A549 treated with CORT108297 at 1 μM for 4 hours (cell line): ENCODE data around the gene KIAA1328. TPM values are rescaled to one million over a fixed set of nuclear protein-coding genes. Genes with fewer than 3 reads are reported as not detected.

Experiments used
- total RNA-seq: library from RNA; stranded (reverse); fragments of 200-300 nt; extraction: Qiagen RNA extraction; gene quantifications from 5 replicates; pipeline ENCODE4 v1.2.3, GENCODE V29; 2022

The KIAA1328 gene
- 1.0 to 1.9 TPM (median 1.4 TPM) in 5 replicates for total RNA-seq

GRCh38 chr18:36828630-36829361 lies at the start of gene KIAA1328, which contains the start of gene TPGS2:
Gene KIAA1328 (plus strand): TSS chr18:36829127. CDS start chr18:36829139, 12 bp downstream.
Gene TPGS2 (minus strand): TSS chr18:36829002. CDS start chr18:36828767, 235 bp downstream.

Other genes with a start within 250 kb of the KIAA1328 start
- 82.6 to 97.8 TPM (median 89.1 TPM) in 5 replicates for gene TPGS2, start 125 bp upstream of the KIAA1328 start, total RNA-seq